Femur (tissue), 1 donor: ENCODE results near the gene GLMP.

Source experiments
- DNase-seq: peaks from one replicate; pipeline ENCODE4 v3.0.0-alpha.2; 2017

The GLMP gene

DNA sequence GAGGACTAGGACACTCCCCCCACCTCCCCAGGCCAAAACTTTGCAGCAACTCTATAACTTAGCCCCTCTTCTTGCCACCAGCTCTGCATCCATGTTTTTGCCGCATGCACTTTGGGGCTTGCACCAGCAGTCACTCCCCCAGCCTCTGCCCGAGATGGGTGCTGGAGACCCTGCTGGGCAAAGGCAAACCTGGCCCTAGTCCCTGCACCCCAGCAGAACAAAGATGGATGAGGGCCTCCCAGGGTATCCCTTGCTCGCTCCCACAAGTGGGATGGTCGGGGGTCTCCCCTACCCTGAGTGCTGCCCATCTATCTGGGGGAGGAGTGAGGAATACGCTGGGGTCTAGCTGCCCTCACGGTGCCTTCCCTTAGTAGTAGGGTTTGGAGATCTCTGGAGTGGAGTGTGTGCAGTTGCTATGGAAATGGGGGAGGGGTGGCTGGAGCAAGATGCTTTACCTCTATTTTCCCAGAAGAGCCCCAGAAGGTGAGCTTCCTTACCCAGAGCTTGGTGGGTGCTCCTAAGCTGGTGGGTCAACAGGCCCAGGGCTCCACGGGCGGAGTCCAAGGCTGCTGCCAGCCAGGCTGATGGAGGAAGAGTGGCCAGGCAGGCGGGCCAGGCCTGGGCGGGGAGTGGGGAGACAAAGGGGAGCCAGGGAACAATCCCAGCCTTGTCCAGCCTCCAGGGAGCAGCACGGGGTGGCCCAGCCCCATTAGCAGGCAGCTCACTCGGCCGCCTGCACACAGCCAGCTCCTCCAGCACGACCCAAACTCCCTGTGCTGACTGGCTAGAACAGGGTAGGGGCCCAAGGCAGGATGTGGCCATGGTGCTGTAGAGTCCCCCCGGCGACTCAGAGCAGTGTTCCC, 47.8 kb downstream of the GLMP start, which contains the start of gene PAQR6:
TSS of gene PAQR6 (minus strand) at position 597 of the 863 bp plus-strand sequence. CDS start 1,325 bp downstream, outside the sequence.
- DNase-seq = no peak

- DNase-seq = no peak
These were observed 48.6 kb downstream of the GLMP start for GRCh38 chr1:156246781-156247459.

DNA sequence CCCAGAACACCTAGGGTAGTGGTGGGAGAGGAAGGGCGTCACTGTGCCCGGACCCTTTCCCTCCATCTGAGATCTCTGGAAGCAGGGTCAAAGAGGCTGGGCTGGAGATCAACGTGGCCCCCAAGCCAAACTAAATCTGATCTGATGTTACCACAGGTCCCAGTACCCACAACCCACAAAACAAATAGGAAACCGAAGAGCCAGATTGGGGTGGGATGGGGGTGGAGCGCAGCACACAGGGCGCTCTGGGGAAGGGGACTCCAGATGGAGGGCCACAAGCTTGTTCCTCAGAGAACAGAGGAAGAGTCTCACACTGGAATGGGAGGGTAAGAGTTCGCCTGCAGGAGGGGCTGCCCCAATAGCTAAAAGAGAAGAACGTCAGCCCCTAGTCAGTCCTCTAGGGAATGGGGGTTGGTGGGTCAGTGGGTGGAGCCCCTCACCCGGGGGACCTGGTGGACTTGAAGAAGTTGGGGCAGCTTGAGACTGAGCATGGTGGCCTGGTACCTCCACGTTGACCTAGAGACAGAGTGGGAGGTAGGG, 49.2 kb downstream of the GLMP start:
- no peak for DNase-seq

- no peak for DNase-seq
These were observed 49.8 kb downstream of the GLMP start for GRCh38 chr1:156245451-156246232.

GRCh38 chr1:156244712-156245111, 50.8 kb downstream of the GLMP start:
- no peak for DNase-seq

DNA sequence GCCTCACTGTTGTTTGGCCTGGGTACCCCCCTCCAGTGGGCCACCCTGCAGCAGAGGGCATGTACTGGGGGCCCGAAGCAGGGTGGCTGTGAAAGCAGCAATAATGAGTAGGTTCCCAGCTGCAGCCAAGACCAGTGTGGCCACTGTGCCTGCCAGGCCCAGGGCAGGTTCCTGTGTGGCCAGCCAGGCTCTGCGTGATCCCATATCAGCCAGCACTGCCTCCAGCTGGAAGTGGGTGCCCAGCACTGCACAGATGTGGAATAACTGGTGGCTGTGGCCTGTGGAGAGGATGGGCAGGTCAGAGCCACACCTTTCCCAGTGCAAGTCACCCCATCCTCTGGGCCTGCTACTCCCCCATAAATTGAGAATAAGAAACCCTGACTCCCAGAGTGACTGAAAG, 51.4 kb downstream of the GLMP start:
- DNase-seq = no peak

GRCh38 chr1:156242738-156243137, 52.7 kb downstream of the GLMP start:
- DNase-seq = no peak
